Kidney (tissue), 14 donors: ENCODE data around the gene CYP39A1. TPM values are rescaled to one million over a fixed set of nuclear protein-coding genes. Genes with fewer than 3 reads are reported as not detected.

Source experiments
- DNase-seq, 5 donors: peaks; one replicate each; pipeline ENCODE4 v3.0.0-alpha.2; 2013 to 2020
- FAIRE-seq: peaks from 2 replicates; lab custom pipeline; 2012; peaks lifted over from hg19 to GRCh38; lab: Jason Lieb, UNC
- H3K27ac ChIP-seq, 2 donors: one replicate each; pipeline ENCODE4 v1.7.0; 2013; ENCODE audit warnings: low read depth in 2 of 2, low read length in 2 of 2, inconsistent platforms in 1 of 2
- H3K27me3 ChIP-seq: one replicate; pipeline ENCODE4 v1.7.1; 2013; ENCODE audit warnings: low read length, inconsistent platforms; ENCODE audit not compliant: control insufficient read depth, insufficient read depth
- H3K36me3 ChIP-seq, 3 donors: one replicate each; pipeline versions ENCODE4 v1.7.0 to v1.7.1; 2013; ENCODE audit warnings: low read length in 3 of 3, control low read depth in 1 of 3, inconsistent platforms in 1 of 3; ENCODE audit not compliant: insufficient read depth in 3 of 3, control insufficient read depth in 2 of 3
- H3K4me1 ChIP-seq, 3 donors: one replicate each; pipeline versions ENCODE4 v1.7.0 to v1.7.1; 2013; ENCODE audit warnings: low read length in 3 of 3, inconsistent platforms in 1 of 3, low read depth in 1 of 3; ENCODE audit not compliant: control insufficient read depth in 2 of 3, insufficient read depth in 2 of 3
- H3K4me3 ChIP-seq, 3 donors: one replicate each; pipeline versions ENCODE4 v1.7.0 to v1.8.1; 2013; ENCODE audit warnings: low read length in 3 of 3, control low read depth in 1 of 3, inconsistent platforms in 1 of 3
- H3K9ac ChIP-seq, 3 donors: one replicate each; pipeline versions ENCODE4 v1.7.0 to v1.7.1; 2013; ENCODE audit warnings: low read length in 3 of 3, control low read depth in 1 of 3, inconsistent platforms in 1 of 3
- H3K9me3 ChIP-seq, 3 donors: one replicate each; pipeline versions ENCODE4 v1.7.0 to v1.7.1; 2013; ENCODE audit warnings: low read length in 3 of 3, control low read depth in 1 of 3, inconsistent platforms in 1 of 3; ENCODE audit not compliant: control insufficient read depth in 2 of 3, insufficient read depth in 1 of 3
- intact Hi-C: fragments of 100-400 bp; cut with DNase I; formaldehyde crosslinking; loops from one replicate; pipeline ENCODE4 v1.11.1; 2022
- polyA plus RNA-seq: library from polyadenylated mRNA; stranded (reverse); fragments of 350-450 nt; fragmentation: Illumina TruSeq; extraction: RNeasy Lipid Tissue Mini Kit (QIAGEN cat#74804); gene quantifications from one replicate; pipeline ENCODE4 v1.2.3, GENCODE V29; 2014; ENCODE audit warnings: low read depth, low replicate concordance; ENCODE audit not compliant: insufficient read depth
- total RNA-seq: library from RNA; stranded (reverse); fragmentation: NEBNext Ultra II Directional; extraction: Animal tissue kit (Norgen Biotek cat#: 25700); gene quantifications from one replicate; pipeline ENCODE4 v1.2.1, GENCODE V29; 2021
- TF ChIP-seq, protein P1 (sequence below): IDR thresholded peaks from 3 replicates; pipeline ENCODE4 v1.5.1; 2012; ENCODE audit warnings: mild to moderate bottlenecking, moderate library complexity, borderline replicate concordance; ENCODE audit not compliant: insufficient read depth; ENCODE audit errors: extremely low read depth
- donor health status: control.
- donor health status: control.
- donor health status: control.
- donor health status: control.
- donor health status: control.
- donor health status: DM: yes; HTN: yes; CAD: no.
- donor health status: Normal renal cell carcinoma (clear cell type).

CYP39A1 gene
- total and polyA plus RNA-seq, 2 donors from 2014 or later: 6.0 to 8.7 TPM

- H3K36me3 ChIP-seq: no peaks in the 10 kb centered on the region
- peaks cover 0 to 3% (median 0%) of the 10 kb centered on the region in 3 donors for H3K9me3 ChIP-seq
- FAIRE-seq: no peak
- TF ChIP-seq, protein P1, sequence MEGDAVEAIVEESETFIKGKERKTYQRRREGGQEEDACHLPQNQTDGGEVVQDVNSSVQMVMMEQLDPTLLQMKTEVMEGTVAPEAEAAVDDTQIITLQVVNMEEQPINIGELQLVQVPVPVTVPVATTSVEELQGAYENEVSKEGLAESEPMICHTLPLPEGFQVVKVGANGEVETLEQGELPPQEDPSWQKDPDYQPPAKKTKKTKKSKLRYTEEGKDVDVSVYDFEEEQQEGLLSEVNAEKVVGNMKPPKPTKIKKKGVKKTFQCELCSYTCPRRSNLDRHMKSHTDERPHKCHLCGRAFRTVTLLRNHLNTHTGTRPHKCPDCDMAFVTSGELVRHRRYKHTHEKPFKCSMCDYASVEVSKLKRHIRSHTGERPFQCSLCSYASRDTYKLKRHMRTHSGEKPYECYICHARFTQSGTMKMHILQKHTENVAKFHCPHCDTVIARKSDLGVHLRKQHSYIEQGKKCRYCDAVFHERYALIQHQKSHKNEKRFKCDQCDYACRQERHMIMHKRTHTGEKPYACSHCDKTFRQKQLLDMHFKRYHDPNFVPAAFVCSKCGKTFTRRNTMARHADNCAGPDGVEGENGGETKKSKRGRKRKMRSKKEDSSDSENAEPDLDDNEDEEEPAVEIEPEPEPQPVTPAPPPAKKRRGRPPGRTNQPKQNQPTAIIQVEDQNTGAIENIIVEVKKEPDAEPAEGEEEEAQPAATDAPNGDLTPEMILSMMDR: no peak
- no peak for DNase-seq
- no peaks in the 10 kb centered on the region for H3K4me1 ChIP-seq
- H3K4me3 ChIP-seq: no peak overlapping the region
- H3K27ac ChIP-seq: no peak overlapping the region
- no peaks in the 10 kb centered on the region for H3K27me3 ChIP-seq
- intact Hi-C loops: no loop called here
- H3K9ac ChIP-seq: no peak overlapping the region
These were observed 33.9 kb downstream of the CYP39A1 start for GRCh38 chr6:46618726-46619125.

DNA sequence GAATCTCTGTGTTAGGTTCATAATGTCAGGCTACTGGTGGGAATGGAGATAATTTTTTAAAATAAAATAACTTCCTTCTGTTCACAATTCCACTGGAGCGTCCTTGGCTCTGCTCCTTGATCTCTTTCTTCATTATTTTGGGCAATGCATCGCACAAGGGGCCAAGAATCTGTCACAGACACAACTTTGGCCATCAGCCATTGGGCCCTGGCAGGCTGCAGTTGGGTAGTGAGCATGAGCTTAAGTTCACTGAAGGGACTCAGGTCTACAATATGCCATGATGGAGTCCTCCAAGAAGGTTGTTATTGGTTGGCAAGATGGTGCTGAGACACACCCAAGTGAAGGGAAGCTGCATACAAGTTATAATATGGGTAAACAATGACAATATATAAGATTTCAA, 40.0 kb downstream of the CYP39A1 start:
- TF ChIP-seq, protein P1: no peak
- Histone ChIP-seq H3K9ac (no peak overlapping the region), H3K27ac (no peak overlapping the region), H3K9me3 (no peaks in the 10 kb centered on the region), H3K27me3 (no peaks in the 10 kb centered on the region), H3K36me3 (no peaks in the 10 kb centered on the region), H3K4me3 (no peak overlapping the region), H3K4me1 (no peaks in the 10 kb centered on the region)
- DNase-seq (no peak), FAIRE-seq (no peak)
- intact Hi-C loops: no loop called here

DNA sequence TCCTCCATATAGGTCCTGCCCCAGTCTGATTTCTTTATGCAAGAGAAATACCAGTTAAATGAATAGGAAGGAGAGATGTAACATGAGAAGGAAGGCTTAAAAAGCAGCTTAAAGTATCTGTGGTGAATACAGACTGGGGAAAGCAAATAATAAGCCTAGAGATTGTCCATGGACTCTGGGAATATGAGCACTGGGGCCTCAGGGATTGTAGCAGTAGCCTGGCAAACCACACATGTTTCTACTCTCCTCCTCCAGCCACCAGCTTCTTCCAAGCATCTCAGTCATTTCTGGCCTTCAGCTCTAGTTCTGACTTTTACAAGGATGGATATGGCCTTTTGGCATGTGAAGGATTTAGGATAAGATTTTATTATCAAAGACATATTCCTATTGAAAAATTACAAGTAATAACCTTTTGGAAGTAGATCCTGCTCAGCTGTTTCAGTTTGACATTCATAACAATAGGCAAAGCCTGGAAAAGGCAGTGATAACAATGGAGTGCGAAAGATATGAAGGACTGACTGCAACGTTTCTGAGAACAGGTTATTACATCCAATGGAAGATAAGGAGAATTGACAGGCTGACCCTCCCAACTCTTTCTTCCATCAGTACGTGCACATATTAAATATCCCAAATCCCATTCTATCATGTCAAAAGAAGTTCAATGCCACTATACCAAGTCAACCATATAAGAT, 41.6 kb downstream of the CYP39A1 start:
- H3K9ac ChIP-seq: no peak overlapping the region
- H3K27ac ChIP-seq: no peak overlapping the region
- no peaks in the 10 kb centered on the region for H3K27me3 ChIP-seq
- H3K9me3 ChIP-seq: no peaks in the 10 kb centered on the region
- intact Hi-C loops: no loop called here
- no peaks in the 10 kb centered on the region for H3K4me1 ChIP-seq
- no peak overlapping the region for H3K4me3 ChIP-seq
- DNase-seq (no peak), FAIRE-seq (no peak)
- TF ChIP-seq, protein P1: no peak
- H3K36me3 ChIP-seq: no peaks in the 10 kb centered on the region
